B cell (primary cell): ENCODE results near the gene IBA57.

Experiments used
- EZH2 ChIP-seq: IDR thresholded peaks from 2 replicates; pipeline ENCODE4 v1.6.1; 2012; ENCODE audit warnings: borderline replicate concordance, low read depth, mild to moderate bottlenecking, moderate library complexity, low read length; ENCODE audit not compliant: insufficient read depth, poor library complexity, severe bottlenecking
- TF ChIP-seq, protein P1 (sequence below): fragments of 200-600 bp; IDR thresholded peaks from one replicate; pipeline ENCODE4 v1.8.0; 2022; ENCODE audit warnings: antibody characterized with exemption, mild to moderate bottlenecking

DNA sequence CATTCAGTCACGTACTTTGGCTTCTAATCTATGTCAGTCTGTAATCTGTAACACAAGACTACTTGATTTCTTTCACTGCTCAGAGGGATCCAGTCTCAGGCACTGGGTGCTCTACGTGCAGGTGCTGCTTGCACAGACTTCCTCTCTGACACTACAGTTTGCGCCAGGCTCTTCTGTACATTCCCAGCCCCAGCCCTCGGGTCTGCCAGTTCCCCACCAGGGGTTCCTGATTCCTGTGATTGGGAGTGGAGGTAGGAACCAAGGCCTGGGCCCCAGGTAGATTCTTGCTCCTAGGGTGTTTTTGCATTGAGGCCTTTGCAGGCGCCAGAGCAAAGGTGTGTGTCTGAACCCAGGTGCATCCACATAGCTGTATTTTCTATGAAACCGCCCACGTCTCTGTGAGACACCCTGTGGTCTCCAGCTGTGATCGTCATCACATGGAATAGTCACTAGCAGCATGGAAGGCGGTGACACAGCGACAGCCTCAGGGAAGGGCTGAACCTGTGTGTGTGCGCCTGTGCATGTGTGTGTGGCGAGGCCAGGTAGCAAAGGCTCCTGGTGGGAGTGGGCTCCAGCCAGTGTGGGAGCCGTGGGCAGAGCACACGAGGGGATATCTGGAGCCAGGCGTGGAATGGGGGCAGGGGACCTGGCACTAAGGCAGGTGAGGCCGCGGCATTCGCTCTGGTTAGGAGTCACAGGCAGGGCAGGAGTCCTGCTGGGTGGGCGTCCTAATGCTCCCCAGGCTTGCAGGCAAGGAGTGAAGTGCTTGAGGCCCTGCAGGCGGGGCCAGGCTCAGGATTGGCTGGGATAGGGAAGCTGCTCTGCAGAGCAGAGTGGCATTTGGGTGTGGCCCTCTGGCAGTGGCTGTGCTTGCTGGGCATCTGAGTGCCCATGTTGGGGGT is 10.7 kb upstream of the IBA57 start:
- no peak for TF ChIP-seq EZH2
- TF ChIP-seq, protein P1, sequence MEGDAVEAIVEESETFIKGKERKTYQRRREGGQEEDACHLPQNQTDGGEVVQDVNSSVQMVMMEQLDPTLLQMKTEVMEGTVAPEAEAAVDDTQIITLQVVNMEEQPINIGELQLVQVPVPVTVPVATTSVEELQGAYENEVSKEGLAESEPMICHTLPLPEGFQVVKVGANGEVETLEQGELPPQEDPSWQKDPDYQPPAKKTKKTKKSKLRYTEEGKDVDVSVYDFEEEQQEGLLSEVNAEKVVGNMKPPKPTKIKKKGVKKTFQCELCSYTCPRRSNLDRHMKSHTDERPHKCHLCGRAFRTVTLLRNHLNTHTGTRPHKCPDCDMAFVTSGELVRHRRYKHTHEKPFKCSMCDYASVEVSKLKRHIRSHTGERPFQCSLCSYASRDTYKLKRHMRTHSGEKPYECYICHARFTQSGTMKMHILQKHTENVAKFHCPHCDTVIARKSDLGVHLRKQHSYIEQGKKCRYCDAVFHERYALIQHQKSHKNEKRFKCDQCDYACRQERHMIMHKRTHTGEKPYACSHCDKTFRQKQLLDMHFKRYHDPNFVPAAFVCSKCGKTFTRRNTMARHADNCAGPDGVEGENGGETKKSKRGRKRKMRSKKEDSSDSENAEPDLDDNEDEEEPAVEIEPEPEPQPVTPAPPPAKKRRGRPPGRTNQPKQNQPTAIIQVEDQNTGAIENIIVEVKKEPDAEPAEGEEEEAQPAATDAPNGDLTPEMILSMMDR = no peak
